SU-DHL-6 (cell line): ENCODE results near the gene CATSPER2.
"Not testable (repeated sequence)": the region's sequence is repeated elsewhere in the genome, so short reads cannot be mapped to it uniquely, and the experiment has no call there.

Experiments
- EZH2phosphoT487 ChIP-seq: fragments of 200-600 bp; sonication (generic), shearing (Covaris generic); conservative IDR thresholded peaks from 2 replicates; pipeline ENCODE4 v1.6.1; 2018; ENCODE audit warnings: mild to moderate bottlenecking, antibody characterized with exemption, low read length, moderate library complexity, mixed read lengths
- TF ChIP-seq, protein P1 (sequence below): fragments of 200-600 bp; sonication (generic); IDR thresholded peaks from one replicate; pipeline ENCODE4 v1.5.1; 2017; ENCODE audit warnings: antibody characterized with exemption, mild to moderate bottlenecking, low read length, moderate library complexity; ENCODE audit not compliant: insufficient read depth, poor library complexity, severe bottlenecking

GRCh38 chr15:43689604-43690301 is 41.1 kb upstream of the CATSPER2 start:
- TF ChIP-seq, protein P1, sequence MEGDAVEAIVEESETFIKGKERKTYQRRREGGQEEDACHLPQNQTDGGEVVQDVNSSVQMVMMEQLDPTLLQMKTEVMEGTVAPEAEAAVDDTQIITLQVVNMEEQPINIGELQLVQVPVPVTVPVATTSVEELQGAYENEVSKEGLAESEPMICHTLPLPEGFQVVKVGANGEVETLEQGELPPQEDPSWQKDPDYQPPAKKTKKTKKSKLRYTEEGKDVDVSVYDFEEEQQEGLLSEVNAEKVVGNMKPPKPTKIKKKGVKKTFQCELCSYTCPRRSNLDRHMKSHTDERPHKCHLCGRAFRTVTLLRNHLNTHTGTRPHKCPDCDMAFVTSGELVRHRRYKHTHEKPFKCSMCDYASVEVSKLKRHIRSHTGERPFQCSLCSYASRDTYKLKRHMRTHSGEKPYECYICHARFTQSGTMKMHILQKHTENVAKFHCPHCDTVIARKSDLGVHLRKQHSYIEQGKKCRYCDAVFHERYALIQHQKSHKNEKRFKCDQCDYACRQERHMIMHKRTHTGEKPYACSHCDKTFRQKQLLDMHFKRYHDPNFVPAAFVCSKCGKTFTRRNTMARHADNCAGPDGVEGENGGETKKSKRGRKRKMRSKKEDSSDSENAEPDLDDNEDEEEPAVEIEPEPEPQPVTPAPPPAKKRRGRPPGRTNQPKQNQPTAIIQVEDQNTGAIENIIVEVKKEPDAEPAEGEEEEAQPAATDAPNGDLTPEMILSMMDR: not testable (repeated sequence)
- not testable (repeated sequence) for TF ChIP-seq EZH2phosphoT487
